Hepatocyte (in vitro differentiated cells): ENCODE measurements around the gene G2E3. TPM values are rescaled to one million over a fixed set of nuclear protein-coding genes. Genes with fewer than 3 reads are reported as not detected.

Source experiments
- DNase-seq: peaks from one replicate; pipeline ENCODE4 v3.0.0-alpha.2; 2016; ENCODE audit warnings: low spot score
- H2AFZ ChIP-seq: fragments of 200-600 bp; sonication (generic); 2 replicates; pipeline ENCODE4 v1.6.0; 2016; ENCODE audit warnings: antibody characterized with exemption, mild to moderate bottlenecking
- H3K27ac ChIP-seq: fragments of 200-600 bp; sonication (generic); 2 replicates; pipeline ENCODE4 v1.5.1; 2016; ENCODE audit warnings: mild to moderate bottlenecking
- H3K27me3 ChIP-seq: fragments of 200-600 bp; sonication (generic); 2 replicates; pipeline ENCODE4 v1.6.1; 2016
- H3K36me3 ChIP-seq: fragments of 200-600 bp; sonication (generic); replicated peaks from 2 replicates; pipeline ENCODE4 v1.5.1; 2016; ENCODE audit warnings: low read depth; ENCODE audit not compliant: insufficient read depth
- H3K4me1 ChIP-seq: fragments of 200-600 bp; sonication (generic); 2 replicates; pipeline ENCODE4 v1.5.1; 2016; ENCODE audit warnings: mild to moderate bottlenecking, moderate library complexity; ENCODE audit not compliant: insufficient read depth
- H3K4me2 ChIP-seq: fragments of 200-600 bp; sonication (generic); 2 replicates; pipeline ENCODE4 v1.6.0; 2016
- H3K4me3 ChIP-seq: fragments of 200-600 bp; sonication (generic); 2 replicates; pipeline ENCODE4 v1.5.1; 2016; ENCODE audit warnings: mild to moderate bottlenecking
- H3K79me2 ChIP-seq: fragments of 200-600 bp; sonication (generic); 2 replicates; pipeline ENCODE4 v1.6.0; 2017; ENCODE audit warnings: mild to moderate bottlenecking
- H3K9me2 ChIP-seq: fragments of 200-600 bp; sonication (generic); replicated peaks from 2 replicates; pipeline ENCODE4 v1.6.0; 2017; ENCODE audit warnings: mild to moderate bottlenecking; ENCODE audit not compliant: insufficient read depth
- H3K9me3 ChIP-seq: fragments of 200-600 bp; sonication (generic); 2 replicates; pipeline ENCODE4 v1.5.1; 2016; ENCODE audit warnings: low read depth, mild to moderate bottlenecking
- H4K20me1 ChIP-seq: fragments of 200-600 bp; sonication (generic); 2 replicates; pipeline ENCODE4 v1.6.0; 2016; ENCODE audit warnings: mild to moderate bottlenecking; ENCODE audit not compliant: insufficient read depth, poor library complexity, severe bottlenecking
- EZH2 ChIP-seq: fragments of 200-600 bp; sonication (generic); IDR thresholded peaks from 2 replicates; pipeline ENCODE4 v1.6.1; 2016; ENCODE audit warnings: antibody characterized with exemption, mild to moderate bottlenecking, borderline replicate concordance
- EZH2phosphoT487 ChIP-seq: fragments of 200-600 bp; sonication (generic); IDR thresholded peaks from one replicate; pipeline ENCODE4 v1.6.1; 2018; ENCODE audit warnings: antibody characterized with exemption, mild to moderate bottlenecking, low read depth, moderate library complexity; ENCODE audit not compliant: unreplicated experiment, severe bottlenecking
- polyA plus RNA-seq: library from polyadenylated mRNA; unstranded; fragments of >200 nt; fragmentation: Nextera tagmentation; extraction: Ambion mirVana; gene quantifications from 2 replicates; pipeline ENCODE4 v1.2.1, GENCODE V29; 2016
- small RNA-seq: library from RNA; depleted of rRNA; stranded (forward); fragments of <200 nt; gene quantifications from one replicate; pipeline ENCODE3, GENCODE V24; 2014
- total RNA-seq: library from RNA; depleted of rRNA; stranded (reverse); fragments of >200 nt; gene quantifications from 2 replicates; pipeline ENCODE4 v1.2.3, GENCODE V29; 2014
- TF ChIP-seq, protein P1 (sequence below): fragments of 200-600 bp; sonication (generic); IDR thresholded peaks from 2 replicates; pipeline ENCODE4 v1.5.1; 2016; ENCODE audit warnings: antibody characterized with exemption, mild to moderate bottlenecking; ENCODE audit not compliant: poor library complexity

G2E3 gene
- total and polyA plus RNA-seq, 2 experiments from 2014 or later, result 9.7 to 16.7 TPM

DNA sequence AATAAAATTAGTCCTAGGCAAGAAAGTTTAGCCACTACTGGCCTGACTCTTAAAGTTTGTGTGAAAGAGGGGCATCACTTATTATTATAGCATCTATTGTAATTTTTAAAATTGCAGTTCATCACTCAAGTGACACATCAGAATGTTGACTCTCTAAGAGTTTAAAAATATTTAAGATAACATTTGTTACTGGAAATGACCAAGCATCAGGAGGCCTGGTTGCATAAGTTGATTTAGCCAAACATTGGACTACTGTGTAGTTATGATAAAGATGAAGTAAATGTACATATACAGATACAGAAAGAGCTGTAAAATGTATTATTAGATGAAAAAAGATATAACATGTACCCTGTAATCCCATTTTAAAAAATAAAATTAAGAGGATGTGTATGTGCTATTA lies 110.6 kb downstream of the G2E3 start:
- H3K4me1 ChIP-seq, result no peaks in the 10 kb centered on the region
- no peak overlapping the region for H3K27ac ChIP-seq
- DNase-seq, result no peak

More for the DNA sequence above, 110.6 kb downstream of the G2E3 start:
- Histone ChIP-seq H3K36me3 (no peaks in the 10 kb centered on the region), H3K9me2 (no peaks in the 10 kb centered on the region), H2AFZ (no peak overlapping the region), H4K20me1 (no peaks in the 10 kb centered on the region), H3K79me2 (no peaks in the 10 kb centered on the region), H3K9me3 (no peaks in the 10 kb centered on the region), H3K4me2 (no peak overlapping the region), H3K4me3 (no peak overlapping the region), H3K27me3 (no peaks in the 10 kb centered on the region)
- no peak for TF ChIP-seq EZH2
- TF ChIP-seq, protein P1, sequence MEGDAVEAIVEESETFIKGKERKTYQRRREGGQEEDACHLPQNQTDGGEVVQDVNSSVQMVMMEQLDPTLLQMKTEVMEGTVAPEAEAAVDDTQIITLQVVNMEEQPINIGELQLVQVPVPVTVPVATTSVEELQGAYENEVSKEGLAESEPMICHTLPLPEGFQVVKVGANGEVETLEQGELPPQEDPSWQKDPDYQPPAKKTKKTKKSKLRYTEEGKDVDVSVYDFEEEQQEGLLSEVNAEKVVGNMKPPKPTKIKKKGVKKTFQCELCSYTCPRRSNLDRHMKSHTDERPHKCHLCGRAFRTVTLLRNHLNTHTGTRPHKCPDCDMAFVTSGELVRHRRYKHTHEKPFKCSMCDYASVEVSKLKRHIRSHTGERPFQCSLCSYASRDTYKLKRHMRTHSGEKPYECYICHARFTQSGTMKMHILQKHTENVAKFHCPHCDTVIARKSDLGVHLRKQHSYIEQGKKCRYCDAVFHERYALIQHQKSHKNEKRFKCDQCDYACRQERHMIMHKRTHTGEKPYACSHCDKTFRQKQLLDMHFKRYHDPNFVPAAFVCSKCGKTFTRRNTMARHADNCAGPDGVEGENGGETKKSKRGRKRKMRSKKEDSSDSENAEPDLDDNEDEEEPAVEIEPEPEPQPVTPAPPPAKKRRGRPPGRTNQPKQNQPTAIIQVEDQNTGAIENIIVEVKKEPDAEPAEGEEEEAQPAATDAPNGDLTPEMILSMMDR, result no peak
- TF ChIP-seq EZH2phosphoT487, result no peak

Small RNA genes lying within 50 kb of the gene (small RNA-seq; reads per million reads assigned to genes)
- gene RF02271, result not detected

Other genes starting within 250 kb of the G2E3 start
- 90.4 and 101 TPM in 2 replicates for gene SCFD1, start 63.2 kb downstream of the G2E3 start, total RNA-seq
- 68.9 and 79.0 TPM in 2 replicates for gene SCFD1, start 63.2 kb downstream of the G2E3 start, polyA plus RNA-seq